GM12878 (cell line): ENCODE results near the gene GYPC. TPM values are rescaled to one million over a fixed set of nuclear protein-coding genes. Genes with fewer than 3 reads are reported as not detected.

Experiments used
- ATAC-seq: fragments of 200-7000 bp; cut with Tn5 transposase; 3 replicates; pipeline ENCODE4 v1.9.1; 2020; ENCODE audit warnings: mild to moderate bottlenecking, moderate library complexity
- BruUV-seq: library from RNA; stranded (reverse); fragments of 400-500 nt; replicated peaks from 2 replicates; lab custom pipeline; 2021; lab: Mats Ljungman, UMichigan
- CTCF ChIA-PET: fragments of 300-600 bp; sonication (Branson Sonifier 250); formaldehyde crosslinking; extraction: SDS; loops from one replicate; lab custom pipeline; 2021; ENCODE audit warnings: inconsistent platforms; lab: Yijun Ruan, JAX
- POLR2A ChIA-PET: fragments of 350-600 bp; formaldehyde crosslinking; extraction: SDS; loops from one replicate; lab custom pipeline; 2021; ENCODE audit warnings: inconsistent platforms; lab: Charles Lee
- RAD21 ChIA-PET: fragments of 300-600 bp; sonication (Branson Sonifier 250); formaldehyde crosslinking; loops from one replicate; lab custom pipeline; 2023; ENCODE audit warnings: antibody characterized with exemption; ENCODE audit not compliant: unreplicated experiment; lab: Charles Lee
- SMC1A ChIA-PET: fragments of 300-600 bp; sonication (Branson Sonifier 250); formaldehyde crosslinking; loops from one replicate; lab custom pipeline; 2023; ENCODE audit not compliant: unreplicated experiment, uncharacterized antibody; lab: Charles Lee
- DNase-seq: peaks from one replicate; pipeline ENCODE4 v3.0.0-alpha.2; 2011; ENCODE audit warnings: low read depth, low spot score
- FAIRE-seq: peaks from 3 replicates; lab custom pipeline; 2011; peaks lifted over from hg19 to GRCh38; lab: Jason Lieb, UNC
- H2AFZ ChIP-seq: 2 replicates; pipeline ENCODE4 v1.6.0; 2011; ENCODE audit warnings: low read depth, low read length, control low read depth; ENCODE audit not compliant: control insufficient read depth
- H3K27ac ChIP-seq: 2 replicates; pipeline ENCODE4 v1.5.1; 2011; ENCODE audit warnings: control low read depth; ENCODE audit not compliant: control insufficient read depth, insufficient read depth
- H3K27me3 ChIP-seq, 2 experiments: replicated peaks in 1 of 2; 2 replicates each; pipeline versions ENCODE4 v1.6.0 to v1.6.1; 2011; ENCODE audit warnings: low read length in 1 of 2; ENCODE audit not compliant: control insufficient read depth in 2 of 2, insufficient read depth in 2 of 2
- H3K36me3 ChIP-seq, 2 experiments: 2 replicates each; pipeline ENCODE4 v1.5.1; 2011; ENCODE audit warnings: low read length in 1 of 2; ENCODE audit not compliant: control insufficient read depth in 2 of 2, insufficient read depth in 2 of 2
- H3K4me1 ChIP-seq: 2 replicates; pipeline ENCODE4 v1.6.1; 2011; ENCODE audit warnings: mild to moderate bottlenecking, low read length, moderate library complexity, mixed read lengths; ENCODE audit not compliant: control insufficient read depth, insufficient read depth
- H3K4me2 ChIP-seq: 2 replicates; pipeline ENCODE4 v1.6.0; 2011; ENCODE audit warnings: control low read depth; ENCODE audit not compliant: control insufficient read depth, insufficient read depth
- H3K4me3 ChIP-seq: fragments of 200-600 bp; sonication (generic); 2 replicates; pipeline ENCODE4 v1.5.1; 2016
- H3K79me2 ChIP-seq: 2 replicates; pipeline ENCODE4 v1.6.0; 2011; ENCODE audit warnings: low read length; ENCODE audit not compliant: control insufficient read depth, insufficient read depth
- H3K9ac ChIP-seq: 2 replicates; pipeline ENCODE4 v1.8.0; 2011; ENCODE audit warnings: low read length, control low read depth, mixed read lengths; ENCODE audit not compliant: control insufficient read depth, insufficient read depth
- H3K9me3 ChIP-seq: replicated peaks from 3 replicates; pipeline ENCODE4 v1.5.1; 2011; ENCODE audit warnings: mild to moderate bottlenecking, low read length; ENCODE audit not compliant: control insufficient read depth, insufficient read depth
- H4K20me1 ChIP-seq: 2 replicates; pipeline ENCODE4 v1.6.0; 2011; ENCODE audit not compliant: control insufficient read depth, insufficient read depth
- CHD2 ChIP-seq: IDR thresholded peaks from 2 replicates; pipeline ENCODE4 v1.6.1; 2011; ENCODE audit warnings: low read depth, low read length, improper control_type of control experiment, borderline replicate concordance
- CHD4 ChIP-seq: fragments of 200-600 bp; sonication (generic); IDR thresholded peaks from 2 replicates; pipeline ENCODE4 v1.6.1; 2016; ENCODE audit warnings: mild to moderate bottlenecking
- CREB1 ChIP-seq: IDR thresholded peaks from 2 replicates; pipeline ENCODE4 v1.6.1; 2012; ENCODE audit warnings: low read depth, mild to moderate bottlenecking, inconsistent platforms
- EED ChIP-seq: sonication (generic); IDR thresholded peaks from 2 replicates; pipeline ENCODE4 v1.6.1; 2016; ENCODE audit warnings: antibody characterized with exemption, low read depth
- EGR1 ChIP-seq, 2 experiments: IDR thresholded peaks; 1 replicate in 1 of 2; 2 replicates in 1 of 2; pipeline ENCODE4 v1.6.1; 2011 to 2012; ENCODE audit warnings: low read depth in 2 of 2, low read length in 2 of 2, borderline replicate concordance in 1 of 2, mild to moderate bottlenecking in 1 of 2, moderate library complexity in 1 of 2
- EZH2 ChIP-seq: IDR thresholded peaks from 2 replicates; pipeline ENCODE4 v1.6.1; 2012; ENCODE audit warnings: low read depth, mild to moderate bottlenecking, control low read depth, inconsistent platforms, low read length, borderline replicate concordance; ENCODE audit not compliant: control insufficient read depth
- GABPA ChIP-seq: IDR thresholded peaks from 2 replicates; pipeline ENCODE4 v1.6.1; 2014; ENCODE audit warnings: antibody characterized with exemption, low read depth, mild to moderate bottlenecking, inconsistent platforms
- MYB ChIP-seq: fragments of 150-350 bp; IDR thresholded peaks from 2 replicates; pipeline ENCODE4 v1.6.1; 2014; ENCODE audit warnings: mild to moderate bottlenecking, low read depth, low read length, borderline replicate concordance
- NBN ChIP-seq: fragments of 450-650 bp; IDR thresholded peaks from 2 replicates; pipeline ENCODE4 v1.6.1; 2016
- NRF1 ChIP-seq: conservative IDR thresholded peaks from 2 replicates; pipeline ENCODE4 v1.6.1; 2011; ENCODE audit warnings: mild to moderate bottlenecking, low read depth, low read length, improper control_type of control experiment
- PRDM15 ChIP-seq: fragments of 450-650 bp; formaldehyde crosslinking; IDR thresholded peaks from 2 replicates; pipeline ENCODE4 v1.4.0; 2020; ENCODE audit warnings: mild to moderate bottlenecking, moderate library complexity
- SREBF2 ChIP-seq: IDR thresholded peaks from 2 replicates; pipeline ENCODE4 v1.6.1; 2012; ENCODE audit warnings: mild to moderate bottlenecking, low read length
- SUPT20H ChIP-seq: IDR thresholded peaks from 2 replicates; pipeline ENCODE4 v1.6.1; 2011; ENCODE audit warnings: low read depth, mild to moderate bottlenecking, low read length, moderate library complexity, borderline replicate concordance; ENCODE audit not compliant: control insufficient read depth
- TARDBP ChIP-seq: IDR thresholded peaks from 2 replicates; pipeline ENCODE4 v1.6.1; 2016; ENCODE audit warnings: borderline replicate concordance
- WGBS: methylation state at CpG from one replicate; pipeline ENCODE4 v1.1.6; 2016; ENCODE audit warnings: low lambda C conversion rate; ENCODE audit not compliant: insufficient replicate concordance, insufficient coverage; ENCODE audit errors: missing lambda C conversion rate; 5-methylcytosine and 5-hydroxymethylcytosine counted together
- in situ Hi-C: fragments of 300-500 bp; cut with MboI; formaldehyde crosslinking; loops from 9 replicates; pipeline ENCODE4 v1.14.3; 2018; ENCODE audit warnings: mixed read lengths
- intact Hi-C: fragments of 100-400 bp; cut with micrococcal nuclease; formaldehyde crosslinking; loops from one replicate; pipeline ENCODE4 v1.14.2; 2022; ENCODE audit not compliant: unreplicated experiment
- polyA plus RNA-seq, 11 experiments: library from polyadenylated mRNA; depleted of rRNA in 4 of 11; unstranded in 6 of 11; stranded (reverse) in 5 of 11; fragments of >200 nt; fragmentation: Nextera tagmentation in 4 of 11; fragmentation: Illumina TruSeq in 1 of 11; extraction: Ambion mirVana in 4 of 11; extraction: Trizol in 1 of 11; gene quantifications; 1 replicate in 1 of 11; 2 replicates in 10 of 11; pipeline versions ENCODE4 v1.2.1 to v1.2.3, GENCODE V29; 2011 to 2016; ENCODE audit warnings: inconsistent platforms in 2 of 11, missing spikeins in 2 of 11, low read depth in 1 of 11
- total RNA-seq, 4 experiments: library from RNA; depleted of rRNA in 3 of 4; stranded (reverse); fragments of >200 nt in 3 of 4; fragmentation: Illumina TruSeq in 1 of 4; extraction: Trizol in 1 of 4; gene quantifications; 2 replicates each; pipeline versions ENCODE4 v1.2.1 to v1.2.3, GENCODE V29; 2013 to 2021

The GYPC gene
- total and polyA plus RNA-seq, 10 of the 15 experiments (the other 5 are each of a cell fraction or from before 2014, with no cell fraction given) = 26.2 to 150 (median 81.4) TPM

GRCh38 chr2:126614524-126615227, 41.3 kb upstream of the GYPC start:
- Histone ChIP-seq H3K9me3 (no peaks in the 10 kb centered on the region), H3K4me1 (no peaks in the 10 kb centered on the region; the same call in 1 of the 2 replicates), H3K27ac (no peak overlapping the region), H2AFZ (no peak overlapping the region), H3K4me3 (no peak overlapping the region), H3K4me2 (no peak overlapping the region), H3K79me2 (no peaks in the 10 kb centered on the region), H3K36me3 (no peaks in the 10 kb centered on the region), H4K20me1 (no peaks in the 10 kb centered on the region), H3K27me3 (no peaks in the 10 kb centered on the region), H3K9ac (no peak overlapping the region)
- intact Hi-C loops (no loop called here), in situ Hi-C loops (no loop called here)
- no peak for ATAC-seq
- no peak for FAIRE-seq
- WGBS = 6% methylated on average over 1 of the region's 1 CpG
- TF ChIP-seq TARDBP (no peak), EGR1 (IDR thresholded peaks at IDR 0.05; ENCODE audit: borderline replicate concordance in 1 of 2, low read depth in 2 of 2, low read length in 2 of 2) (no peak), NBN (no peak), SUPT20H (no peak), EZH2 (no peak), MYB (no peak), NRF1 (no peak), CHD4 (no peak), CHD2 (no peak), GABPA (no peak), SREBF2 (no peak), CREB1 (no peak), PRDM15 (CRISPR knock-in tag) (no peak), EED (no peak)
- ChIA-PET RAD21 (no interaction called here), POLR2A (no interaction called here), SMC1A (no interaction called here), CTCF (interaction anchor here (2.1 to 3.0 kb wide), 2 partner anchors 49 to 87 kb away, joined by 8 to 14 read pairs; no protein-coding TSS in a partner anchor)
- no TSS peak for BruUV-seq
- no peak for DNase-seq
